HG03064 (cell line): ENCODE data around the gene FAM78B.

ENCODE experiments used
- ATAC-seq: cut with Tn5 transposase; IDR thresholded peaks from one replicate; pipeline ENCODE4 v1.9.1; 2021; ENCODE audit warnings: low read depth; ENCODE audit not compliant: unreplicated experiment

The FAM78B gene

GRCh38 chr1:166121010-166121409, 45.8 kb downstream of the FAM78B start:
- no peak for ATAC-seq

- no peak for ATAC-seq
These were observed 46.5 kb downstream of the FAM78B start for GRCh38 chr1:166120281-166120680.

- no peak for ATAC-seq
These were observed 47.3 kb downstream of the FAM78B start for GRCh38 chr1:166119471-166119965.

- no peak for ATAC-seq
These were observed 49.0 kb downstream of the FAM78B start for GRCh38 chr1:166117776-166118175.

- ATAC-seq, result no peak
These were observed 50.8 kb downstream of the FAM78B start for GRCh38 chr1:166116026-166116425.

- ATAC-seq, result no peak
These were observed 52.4 kb downstream of the FAM78B start for GRCh38 chr1:166114419-166114818.

GRCh38 chr1:166113630-166114029, 53.2 kb downstream of the FAM78B start:
- ATAC-seq, result no peak

- ATAC-seq, result no peak
These were observed 53.8 kb downstream of the FAM78B start for GRCh38 chr1:166113031-166113430.

GRCh38 chr1:166112425-166112824, 54.4 kb downstream of the FAM78B start:
- ATAC-seq, result no peak

- no peak for ATAC-seq
These were observed 55.4 kb downstream of the FAM78B start for GRCh38 chr1:166111430-166111829.

GRCh38 chr1:166090244-166090643, 76.6 kb downstream of the FAM78B start:
- ATAC-seq, result no peak

GRCh38 chr1:166089804-166090203, 77.0 kb downstream of the FAM78B start:
- no peak for ATAC-seq

- no peak for ATAC-seq
These were observed 78.2 kb downstream of the FAM78B start for GRCh38 chr1:166088572-166088955.

GRCh38 chr1:166087734-166088571, 78.8 kb downstream of the FAM78B start:
- ATAC-seq, result no peak

GRCh38 chr1:166086113-166086883, 80.5 kb downstream of the FAM78B start:
- no peak for ATAC-seq

GRCh38 chr1:166084613-166085012, 82.2 kb downstream of the FAM78B start:
- no peak for ATAC-seq

GRCh38 chr1:166083887-166084286, 82.9 kb downstream of the FAM78B start:
- peak; percentile 71 for ATAC-seq

GRCh38 chr1:166082601-166083000, 84.2 kb downstream of the FAM78B start:
- no peak for ATAC-seq

- no peak for ATAC-seq
These were observed 85.6 kb downstream of the FAM78B start for GRCh38 chr1:166080967-166081870.

- no peak for ATAC-seq
These were observed 86.4 kb downstream of the FAM78B start for GRCh38 chr1:166080277-166080966.
